HCT116 (cell line): ENCODE results near the gene APBA2. TPM values are rescaled to one million over a fixed set of nuclear protein-coding genes. Genes with fewer than 3 reads are reported as not detected.

Experiments
- ATAC-seq: fragments of 200-7000 bp; cut with Tn5 transposase; 2 replicates; pipeline ENCODE4 v1.9.1; 2020; ENCODE audit warnings: mild to moderate bottlenecking, moderate library complexity
- BruUV-seq: library from RNA; stranded (reverse); fragments of 400-500 nt; replicated peaks from 2 replicates; lab custom pipeline; 2021; lab: Mats Ljungman, UMichigan
- CTCF ChIA-PET: fragments of 300-600 bp; sonication (Branson Sonifier 250); formaldehyde crosslinking; loops from one replicate; lab custom pipeline; 2021; ENCODE audit warnings: antibody characterized with exemption; lab: Charles Lee
- POLR2A ChIA-PET: fragments of 300-600, 350-600 bp; sonication (Branson Sonifier 250); formaldehyde crosslinking; loops from one replicate; lab custom pipeline; 2021; ENCODE audit warnings: antibody characterized with exemption; lab: Charles Lee
- RAD21 ChIA-PET, 2 experiments: fragments of 300-600 bp; sonication (Branson Sonifier 250); formaldehyde crosslinking; loops; one replicate each; lab custom pipeline; 2023; ENCODE audit warnings: low total read pairs in 2 of 2; ENCODE audit not compliant: uncharacterized antibody in 2 of 2, unreplicated experiment in 2 of 2, low non-redundant PET in 1 of 2; lab: Charles Lee
- DNase-seq: peaks from one replicate; pipeline ENCODE4 v3.0.0-alpha.2; 2010; ENCODE audit warnings: low read depth, low spot score
- H2AFZ ChIP-seq: fragments of 200-600 bp; shearing (Covaris generic), sonication (generic); 2 replicates; pipeline ENCODE4 v1.6.1; 2017; ENCODE audit warnings: low read depth, mixed run types, mixed read lengths, antibody characterized with exemption, low read length; ENCODE audit not compliant: poor library complexity, severe bottlenecking
- H3K27ac ChIP-seq: 2 replicates; pipeline ENCODE4 v1.5.1; 2012; ENCODE audit warnings: low read depth, low read length
- H3K27me3 ChIP-seq: fragments of 200-600 bp; sonication (generic); 2 replicates; pipeline ENCODE4 v1.6.1; 2016; ENCODE audit warnings: mixed run types, low read length, mixed read lengths; ENCODE audit not compliant: insufficient read depth
- H3K36me3 ChIP-seq, 2 experiments: fragments of 200-500 bp in 1 of 2; fragments of 200-600 bp in 1 of 2; sonication (Bioruptor generic) in 1 of 2; sonication (generic) in 1 of 2; 2 replicates each; pipeline versions ENCODE4 v1.5.1 to v1.6.1; 2014 to 2016; ENCODE audit warnings: low read length in 2 of 2, inconsistent platforms in 1 of 2, mixed read lengths in 1 of 2, mixed run types in 1 of 2; ENCODE audit not compliant: insufficient read depth in 2 of 2, control insufficient read depth in 1 of 2
- H3K4me1 ChIP-seq, 2 experiments: fragments of 200-600 bp in 1 of 2; sonication (generic) in 1 of 2; 2 replicates each; pipeline versions ENCODE4 v1.5.1 to v1.6.1; 2012 to 2017; ENCODE audit warnings: low read length in 2 of 2, inconsistent platforms in 1 of 2, mild to moderate bottlenecking in 1 of 2, mixed read lengths in 1 of 2, mixed run types in 1 of 2, moderate library complexity in 1 of 2; ENCODE audit not compliant: insufficient read depth in 2 of 2, control insufficient read depth in 1 of 2
- H3K4me2 ChIP-seq: fragments of 200-600 bp; sonication (generic); 2 replicates; pipeline ENCODE4 v1.6.1; 2017; ENCODE audit warnings: mixed run types, low read length, mixed read lengths
- H3K4me3 ChIP-seq, 2 experiments: fragments of 200-600 bp in 1 of 2; sonication (generic) in 1 of 2; replicated peaks in 1 of 2; 2 replicates each; pipeline ENCODE4 v1.5.1; 2011 to 2016; ENCODE audit warnings: low read length in 2 of 2, control low read depth in 1 of 2, low read depth in 1 of 2, mild to moderate bottlenecking in 1 of 2, mixed read lengths in 1 of 2, mixed run types in 1 of 2
- H3K79me2 ChIP-seq: fragments of 200-600 bp; sonication (generic); 2 replicates; pipeline ENCODE4 v1.6.1; 2017; ENCODE audit warnings: mild to moderate bottlenecking, mixed run types, low read length, moderate library complexity, mixed read lengths; ENCODE audit not compliant: insufficient read depth
- H3K9ac ChIP-seq: fragments of 200-600 bp; sonication (generic); 2 replicates; pipeline ENCODE4 v1.6.1; 2016; ENCODE audit warnings: low read length, mixed read lengths
- H3K9me2 ChIP-seq: fragments of 200-600 bp; sonication (generic), shearing (Covaris generic); 2 replicates; pipeline ENCODE4 v1.6.1; 2017; ENCODE audit warnings: mixed run types, mild to moderate bottlenecking, moderate library complexity; ENCODE audit not compliant: insufficient read depth
- H3K9me3 ChIP-seq, 2 experiments: fragments of 200-500 bp in 1 of 2; fragments of 200-600 bp in 1 of 2; sonication (Bioruptor generic) in 1 of 2; sonication (generic) in 1 of 2; 2 replicates each; pipeline ENCODE4 v1.6.1; 2014 to 2017; ENCODE audit warnings: low read length in 2 of 2, mixed read lengths in 2 of 2, inconsistent platforms in 1 of 2, low read depth in 1 of 2, mild to moderate bottlenecking in 1 of 2, mixed run types in 1 of 2, moderate library complexity in 1 of 2; ENCODE audit not compliant: control insufficient read depth in 1 of 2, insufficient read depth in 1 of 2
- H4K20me1 ChIP-seq: fragments of 200-600 bp; sonication (generic), shearing (Covaris generic); 2 replicates; pipeline ENCODE4 v1.6.1; 2017; ENCODE audit warnings: mixed run types, mild to moderate bottlenecking, moderate library complexity; ENCODE audit not compliant: insufficient read depth
- CBX3 ChIP-seq: IDR thresholded peaks from 2 replicates; pipeline ENCODE4 v1.6.1; 2012; ENCODE audit warnings: low read depth
- CEBPB ChIP-seq: IDR thresholded peaks from 2 replicates; pipeline ENCODE4 v1.6.1; 2012; ENCODE audit warnings: low read depth
- EGR1 ChIP-seq: IDR thresholded peaks from 2 replicates; pipeline ENCODE4 v1.6.1; 2012; ENCODE audit warnings: low read depth
- EZH2 ChIP-seq: fragments of 200-600 bp; sonication (generic); IDR thresholded peaks from 2 replicates; pipeline ENCODE4 v1.6.1; 2017; ENCODE audit warnings: antibody characterized with exemption, mixed run types
- FOSL1 ChIP-seq: IDR thresholded peaks from 2 replicates; pipeline ENCODE4 v1.6.1; 2012; ENCODE audit warnings: low read depth
- JUND ChIP-seq: IDR thresholded peaks from 2 replicates; pipeline ENCODE4 v1.6.1; 2012
- POLR2A ChIP-seq: IDR thresholded peaks from 2 replicates; pipeline ENCODE4 v1.7.0; 2011; ENCODE audit warnings: borderline replicate concordance; ENCODE audit not compliant: insufficient read depth, insufficient read length; ENCODE audit errors: extremely low read depth
- POLR2AphosphoS5 ChIP-seq: IDR thresholded peaks from 2 replicates; pipeline ENCODE4 v1.6.1; 2011; ENCODE audit warnings: mild to moderate bottlenecking, low read depth, low read length, moderate library complexity
- SP1 ChIP-seq: IDR thresholded peaks from 2 replicates; pipeline ENCODE4 v1.6.1; 2012; ENCODE audit warnings: low read depth
- SRF ChIP-seq: IDR thresholded peaks from 2 replicates; pipeline ENCODE4 v1.6.1; 2012; ENCODE audit warnings: low read depth
- TCF7L2 ChIP-seq: IDR thresholded peaks from 2 replicates; pipeline ENCODE4 v1.7.0; 2011; ENCODE audit warnings: borderline replicate concordance, inconsistent platforms; ENCODE audit not compliant: insufficient read depth, insufficient read length; ENCODE audit errors: extremely low read depth
- YY1 ChIP-seq: IDR thresholded peaks from 2 replicates; pipeline ENCODE4 v1.6.1; 2011; ENCODE audit warnings: low read length, low read depth, moderate library complexity, mild to moderate bottlenecking; ENCODE audit not compliant: insufficient replicate concordance; ENCODE audit errors: extremely low read depth
- ZNF274 ChIP-seq: fragments of 200-500 bp; sonication (Bioruptor generic); IDR thresholded peaks from 2 replicates; pipeline ENCODE4 v1.6.1; 2014; ENCODE audit warnings: mild to moderate bottlenecking, low read depth, low read length, inconsistent platforms
- intact Hi-C: fragments of 100-400 bp; cut with micrococcal nuclease; formaldehyde crosslinking; loops from 2 replicates; pipeline ENCODE4 v1.10.0; 2022
- total RNA-seq: library from RNA; stranded (reverse); gene quantifications from one replicate; pipeline ENCODE4 v1.2.1, GENCODE V29; 2021; ENCODE audit not compliant: unreplicated experiment
- TF ChIP-seq, protein P1 (sequence below): IDR thresholded peaks from 2 replicates; pipeline ENCODE4 v1.6.1; 2012; ENCODE audit warnings: low read depth
- TF ChIP-seq, protein P2 (sequence below), 3 experiments: fragments of 200-600 bp in 1 of 3; sonication (generic) in 1 of 3; IDR thresholded peaks in 2 of 3; conservative IDR thresholded peaks in 1 of 3; 2 replicates each; pipeline ENCODE4 v1.5.1; 2012 to 2017; ENCODE audit warnings: low read depth in 2 of 3, low read length in 2 of 3, antibody characterized with exemption in 1 of 3, borderline replicate concordance in 1 of 3, control low read depth in 1 of 3, mild to moderate bottlenecking in 1 of 3, mixed read lengths in 1 of 3, mixed run types in 1 of 3, moderate library complexity in 1 of 3; ENCODE audit not compliant: insufficient read depth in 1 of 3
- TF ChIP-seq, protein P3 (sequence below): IDR thresholded peaks from 2 replicates; pipeline ENCODE4 v1.6.1; 2011; ENCODE audit warnings: mild to moderate bottlenecking, low read length, moderate library complexity; ENCODE audit not compliant: insufficient replicate concordance; ENCODE audit errors: extremely low read depth
- TF ChIP-seq, protein P4 (sequence below): IDR thresholded peaks from 2 replicates; pipeline ENCODE4 v1.6.1; 2012

The APBA2 gene
- total RNA-seq, 1 experiment from 2014 or later: 0.47 TPM

DNA sequence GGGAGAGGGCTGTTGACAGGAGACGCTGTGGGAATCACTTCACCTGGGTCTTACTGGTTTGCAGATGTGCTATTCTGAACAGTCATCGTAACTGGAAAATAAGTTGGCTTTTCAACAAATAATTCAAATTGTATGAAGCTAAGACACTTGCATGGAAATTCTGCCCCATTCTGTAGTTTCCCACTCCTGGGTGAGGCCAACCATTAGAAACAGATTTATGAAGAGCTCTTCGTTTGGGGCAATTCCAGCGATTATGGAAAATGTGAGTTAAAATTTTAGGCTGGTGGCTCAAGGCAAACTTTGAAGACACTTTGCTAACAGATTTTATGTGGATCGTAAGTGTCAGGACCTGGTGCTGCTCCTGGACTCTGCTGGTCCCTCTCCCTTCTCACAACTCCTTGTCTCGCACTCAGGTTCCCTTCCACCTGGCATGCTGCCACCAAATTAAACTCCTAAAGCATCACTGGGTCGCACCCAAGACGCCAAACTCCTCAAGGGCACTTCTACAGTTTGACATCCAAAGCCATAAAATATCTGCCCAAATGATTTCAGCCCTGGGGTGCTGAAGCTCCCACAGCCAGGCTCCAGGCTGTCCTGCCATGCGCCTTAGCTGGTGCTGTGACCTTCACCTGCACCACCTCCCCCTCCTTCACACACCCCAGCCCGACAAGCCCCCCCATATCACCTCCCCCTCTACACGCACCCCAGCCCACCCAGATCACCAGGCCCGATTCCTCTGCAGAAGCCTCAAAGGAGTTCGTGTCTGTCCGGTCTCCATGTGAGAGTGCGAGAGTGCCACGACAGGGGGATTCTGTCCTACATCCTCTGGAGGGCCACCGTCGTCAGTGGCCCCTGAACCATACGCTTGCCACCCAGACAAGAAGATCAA, 245.4 kb downstream of the APBA2 start:
- Histone ChIP-seq H3K27me3 (peaks cover 28% of the 10 kb centered on the region), H3K9me3 (no peaks in the 10 kb centered on the region), H3K4me2 (no peak overlapping the region), H2AFZ (no peak overlapping the region), H3K36me3 (no peaks in the 10 kb centered on the region), H3K27ac (no peak overlapping the region), H3K79me2 (no peaks in the 10 kb centered on the region), H3K9ac (no peak overlapping the region), H3K9me2 (no peaks in the 10 kb centered on the region), H3K4me1 (no peaks in the 10 kb centered on the region), H3K4me3 (no peak overlapping the region), H4K20me1 (no peaks in the 10 kb centered on the region)
- BruUV-seq: no TSS peak
- TF ChIP-seq CEBPB (no peak), JUND (no peak), POLR2AphosphoS5 (no peak), EGR1 (no peak), POLR2A (no peak), SRF (no peak), ZNF274 (no peak), TCF7L2 (no peak), SP1 (no peak), CBX3 (no peak), EZH2 (no peak), YY1 (no peak), FOSL1 (no peak)
- TF ChIP-seq, protein P1, sequence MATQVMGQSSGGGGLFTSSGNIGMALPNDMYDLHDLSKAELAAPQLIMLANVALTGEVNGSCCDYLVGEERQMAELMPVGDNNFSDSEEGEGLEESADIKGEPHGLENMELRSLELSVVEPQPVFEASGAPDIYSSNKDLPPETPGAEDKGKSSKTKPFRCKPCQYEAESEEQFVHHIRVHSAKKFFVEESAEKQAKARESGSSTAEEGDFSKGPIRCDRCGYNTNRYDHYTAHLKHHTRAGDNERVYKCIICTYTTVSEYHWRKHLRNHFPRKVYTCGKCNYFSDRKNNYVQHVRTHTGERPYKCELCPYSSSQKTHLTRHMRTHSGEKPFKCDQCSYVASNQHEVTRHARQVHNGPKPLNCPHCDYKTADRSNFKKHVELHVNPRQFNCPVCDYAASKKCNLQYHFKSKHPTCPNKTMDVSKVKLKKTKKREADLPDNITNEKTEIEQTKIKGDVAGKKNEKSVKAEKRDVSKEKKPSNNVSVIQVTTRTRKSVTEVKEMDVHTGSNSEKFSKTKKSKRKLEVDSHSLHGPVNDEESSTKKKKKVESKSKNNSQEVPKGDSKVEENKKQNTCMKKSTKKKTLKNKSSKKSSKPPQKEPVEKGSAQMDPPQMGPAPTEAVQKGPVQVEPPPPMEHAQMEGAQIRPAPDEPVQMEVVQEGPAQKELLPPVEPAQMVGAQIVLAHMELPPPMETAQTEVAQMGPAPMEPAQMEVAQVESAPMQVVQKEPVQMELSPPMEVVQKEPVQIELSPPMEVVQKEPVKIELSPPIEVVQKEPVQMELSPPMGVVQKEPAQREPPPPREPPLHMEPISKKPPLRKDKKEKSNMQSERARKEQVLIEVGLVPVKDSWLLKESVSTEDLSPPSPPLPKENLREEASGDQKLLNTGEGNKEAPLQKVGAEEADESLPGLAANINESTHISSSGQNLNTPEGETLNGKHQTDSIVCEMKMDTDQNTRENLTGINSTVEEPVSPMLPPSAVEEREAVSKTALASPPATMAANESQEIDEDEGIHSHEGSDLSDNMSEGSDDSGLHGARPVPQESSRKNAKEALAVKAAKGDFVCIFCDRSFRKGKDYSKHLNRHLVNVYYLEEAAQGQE: no peak
- TF ChIP-seq, protein P2, sequence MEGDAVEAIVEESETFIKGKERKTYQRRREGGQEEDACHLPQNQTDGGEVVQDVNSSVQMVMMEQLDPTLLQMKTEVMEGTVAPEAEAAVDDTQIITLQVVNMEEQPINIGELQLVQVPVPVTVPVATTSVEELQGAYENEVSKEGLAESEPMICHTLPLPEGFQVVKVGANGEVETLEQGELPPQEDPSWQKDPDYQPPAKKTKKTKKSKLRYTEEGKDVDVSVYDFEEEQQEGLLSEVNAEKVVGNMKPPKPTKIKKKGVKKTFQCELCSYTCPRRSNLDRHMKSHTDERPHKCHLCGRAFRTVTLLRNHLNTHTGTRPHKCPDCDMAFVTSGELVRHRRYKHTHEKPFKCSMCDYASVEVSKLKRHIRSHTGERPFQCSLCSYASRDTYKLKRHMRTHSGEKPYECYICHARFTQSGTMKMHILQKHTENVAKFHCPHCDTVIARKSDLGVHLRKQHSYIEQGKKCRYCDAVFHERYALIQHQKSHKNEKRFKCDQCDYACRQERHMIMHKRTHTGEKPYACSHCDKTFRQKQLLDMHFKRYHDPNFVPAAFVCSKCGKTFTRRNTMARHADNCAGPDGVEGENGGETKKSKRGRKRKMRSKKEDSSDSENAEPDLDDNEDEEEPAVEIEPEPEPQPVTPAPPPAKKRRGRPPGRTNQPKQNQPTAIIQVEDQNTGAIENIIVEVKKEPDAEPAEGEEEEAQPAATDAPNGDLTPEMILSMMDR (IDR thresholded peaks at IDR 0.05 in 2 of 3, conservative IDR thresholded peaks at IDR 0.05 in 1 of 3; ENCODE audit: borderline replicate concordance in 1 of 3, insufficient read depth in 1 of 3, low read depth in 2 of 3, low read length in 2 of 3): no peak
- TF ChIP-seq, protein P3, sequence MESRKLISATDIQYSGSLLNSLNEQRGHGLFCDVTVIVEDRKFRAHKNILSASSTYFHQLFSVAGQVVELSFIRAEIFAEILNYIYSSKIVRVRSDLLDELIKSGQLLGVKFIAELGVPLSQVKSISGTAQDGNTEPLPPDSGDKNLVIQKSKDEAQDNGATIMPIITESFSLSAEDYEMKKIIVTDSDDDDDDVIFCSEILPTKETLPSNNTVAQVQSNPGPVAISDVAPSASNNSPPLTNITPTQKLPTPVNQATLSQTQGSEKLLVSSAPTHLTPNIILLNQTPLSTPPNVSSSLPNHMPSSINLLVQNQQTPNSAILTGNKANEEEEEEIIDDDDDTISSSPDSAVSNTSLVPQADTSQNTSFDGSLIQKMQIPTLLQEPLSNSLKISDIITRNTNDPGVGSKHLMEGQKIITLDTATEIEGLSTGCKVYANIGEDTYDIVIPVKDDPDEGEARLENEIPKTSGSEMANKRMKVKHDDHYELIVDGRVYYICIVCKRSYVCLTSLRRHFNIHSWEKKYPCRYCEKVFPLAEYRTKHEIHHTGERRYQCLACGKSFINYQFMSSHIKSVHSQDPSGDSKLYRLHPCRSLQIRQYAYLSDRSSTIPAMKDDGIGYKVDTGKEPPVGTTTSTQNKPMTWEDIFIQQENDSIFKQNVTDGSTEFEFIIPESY: no peak
- TF ChIP-seq, protein P4, sequence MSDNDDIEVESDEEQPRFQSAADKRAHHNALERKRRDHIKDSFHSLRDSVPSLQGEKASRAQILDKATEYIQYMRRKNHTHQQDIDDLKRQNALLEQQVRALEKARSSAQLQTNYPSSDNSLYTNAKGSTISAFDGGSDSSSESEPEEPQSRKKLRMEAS: no peak
- CTCF ChIA-PET: interaction anchor here (1.6 kb wide), 1 partner anchor 9 kb away, joined by 9 read pairs; no protein-coding TSS in a partner anchor
- DNase-seq (no peak), ATAC-seq (no peak)
- POLR2A ChIA-PET: no interaction called here
- intact Hi-C loops: no loop called here
- RAD21 ChIA-PET: no interaction called here
